D721Med (cell line): ENCODE results near the gene LRRC28.
"Not testable (repeated sequence)": the region's sequence is repeated elsewhere in the genome, so short reads cannot be mapped to it uniquely, and the experiment has no call there.

ENCODE experiments used
- DNase-seq: peaks from one replicate; pipeline ENCODE4 v3.0.0; 2011; ENCODE audit warnings: low spot score; ENCODE audit not compliant: insufficient read length
- FAIRE-seq: peaks from 2 replicates; lab custom pipeline; 2011; peaks lifted over from hg19 to GRCh38; lab: Jason Lieb, UNC
- TF ChIP-seq, protein P1 (sequence below): IDR thresholded peaks from 2 replicates; pipeline ENCODE4 v1.5.1; 2012; ENCODE audit warnings: mild to moderate bottlenecking, control low read depth; ENCODE audit not compliant: insufficient read depth; ENCODE audit errors: missing control alignments

The LRRC28 gene

DNA sequence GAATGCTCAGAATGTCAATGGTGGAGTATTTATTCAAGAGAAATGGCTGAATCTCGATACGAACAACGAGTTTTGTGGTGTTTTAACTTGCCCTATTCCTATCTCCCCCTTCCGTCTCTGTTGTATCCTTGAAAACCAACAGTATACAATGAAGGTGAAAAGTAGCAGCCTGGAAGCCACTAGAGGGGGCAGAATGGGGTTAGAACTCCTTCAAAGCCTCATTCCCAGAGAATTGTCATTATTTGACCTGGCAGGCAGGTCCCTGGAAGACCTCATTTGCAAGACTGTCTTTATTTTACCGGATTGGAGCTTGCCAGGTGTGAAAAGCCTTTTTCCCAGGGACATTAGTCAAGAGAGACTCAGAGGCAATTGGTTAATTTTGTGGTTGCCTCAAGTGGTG, 139.4 kb downstream of the LRRC28 start:
- FAIRE-seq (no peak), DNase-seq (no peak)
- TF ChIP-seq, protein P1, sequence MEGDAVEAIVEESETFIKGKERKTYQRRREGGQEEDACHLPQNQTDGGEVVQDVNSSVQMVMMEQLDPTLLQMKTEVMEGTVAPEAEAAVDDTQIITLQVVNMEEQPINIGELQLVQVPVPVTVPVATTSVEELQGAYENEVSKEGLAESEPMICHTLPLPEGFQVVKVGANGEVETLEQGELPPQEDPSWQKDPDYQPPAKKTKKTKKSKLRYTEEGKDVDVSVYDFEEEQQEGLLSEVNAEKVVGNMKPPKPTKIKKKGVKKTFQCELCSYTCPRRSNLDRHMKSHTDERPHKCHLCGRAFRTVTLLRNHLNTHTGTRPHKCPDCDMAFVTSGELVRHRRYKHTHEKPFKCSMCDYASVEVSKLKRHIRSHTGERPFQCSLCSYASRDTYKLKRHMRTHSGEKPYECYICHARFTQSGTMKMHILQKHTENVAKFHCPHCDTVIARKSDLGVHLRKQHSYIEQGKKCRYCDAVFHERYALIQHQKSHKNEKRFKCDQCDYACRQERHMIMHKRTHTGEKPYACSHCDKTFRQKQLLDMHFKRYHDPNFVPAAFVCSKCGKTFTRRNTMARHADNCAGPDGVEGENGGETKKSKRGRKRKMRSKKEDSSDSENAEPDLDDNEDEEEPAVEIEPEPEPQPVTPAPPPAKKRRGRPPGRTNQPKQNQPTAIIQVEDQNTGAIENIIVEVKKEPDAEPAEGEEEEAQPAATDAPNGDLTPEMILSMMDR = no peak

DNA sequence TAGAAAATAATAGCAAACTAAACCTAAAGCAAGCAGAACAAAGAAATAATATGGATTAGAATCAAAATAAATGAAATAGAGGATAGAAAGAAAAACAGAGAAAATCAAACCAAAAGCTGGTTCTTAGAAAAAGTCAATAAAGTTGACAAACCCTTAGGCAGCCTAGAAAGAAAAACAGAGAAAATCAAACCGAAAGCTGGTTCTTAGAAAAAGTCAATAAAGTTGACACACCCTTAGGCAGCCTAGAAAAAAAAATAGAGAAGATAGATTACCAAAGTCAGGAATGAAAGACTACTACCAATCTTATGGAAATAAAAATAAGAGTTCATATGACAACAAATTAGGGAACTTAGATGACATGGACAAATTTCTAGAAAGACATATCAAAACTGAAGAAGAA, 142.4 kb downstream of the LRRC28 start:
- DNase-seq (no peak), FAIRE-seq (no peak)
- TF ChIP-seq, protein P1 = no peak

DNA sequence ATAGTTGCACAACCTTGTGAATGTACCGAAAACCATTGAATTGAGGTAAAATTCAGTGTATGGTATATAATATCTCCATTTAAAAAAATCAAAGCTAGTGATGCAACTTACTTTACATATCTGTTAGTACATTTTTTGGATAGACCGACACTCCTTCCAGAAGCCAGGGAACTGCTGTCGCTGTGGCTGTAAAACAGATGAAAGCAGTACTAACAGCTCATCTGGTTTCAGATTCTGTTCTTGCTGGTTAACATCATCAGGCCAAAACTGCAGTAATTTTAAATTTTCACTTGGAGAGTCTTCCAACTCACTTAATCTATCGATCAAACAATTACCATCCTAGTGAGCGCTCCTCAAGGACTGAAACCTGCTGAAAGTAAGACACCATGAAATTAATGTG, 145.1 kb downstream of the LRRC28 start:
- FAIRE-seq (no peak), DNase-seq (no peak)
- TF ChIP-seq, protein P1 = no peak

- FAIRE-seq (no peak), DNase-seq (no peak)
- TF ChIP-seq, protein P1 = no peak
Observed at GRCh38 chr15:99399061-99399460, 147.8 kb downstream of the LRRC28 start.

DNA sequence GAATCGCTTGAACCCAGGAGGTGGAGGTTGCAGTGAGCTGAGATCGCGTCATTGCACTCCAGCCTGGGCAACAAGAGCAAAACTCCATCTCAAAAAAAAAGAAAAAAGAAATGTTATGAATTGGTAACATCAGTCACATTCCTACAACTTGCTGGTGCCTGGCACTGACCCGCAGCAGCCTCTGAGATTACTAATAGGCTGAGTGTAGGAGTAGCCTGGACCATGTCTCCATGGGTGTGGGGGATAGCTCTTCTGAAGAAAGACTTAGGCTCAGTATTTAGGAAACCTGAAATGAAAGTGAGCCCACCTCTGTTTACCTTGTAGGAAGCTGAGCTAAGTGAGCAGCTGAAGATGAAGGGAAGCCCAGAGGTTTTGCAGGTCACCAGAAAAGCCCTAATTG, 148.3 kb downstream of the LRRC28 start:
- DNase-seq (no peak), FAIRE-seq (no peak)
- TF ChIP-seq, protein P1 = no peak

DNA sequence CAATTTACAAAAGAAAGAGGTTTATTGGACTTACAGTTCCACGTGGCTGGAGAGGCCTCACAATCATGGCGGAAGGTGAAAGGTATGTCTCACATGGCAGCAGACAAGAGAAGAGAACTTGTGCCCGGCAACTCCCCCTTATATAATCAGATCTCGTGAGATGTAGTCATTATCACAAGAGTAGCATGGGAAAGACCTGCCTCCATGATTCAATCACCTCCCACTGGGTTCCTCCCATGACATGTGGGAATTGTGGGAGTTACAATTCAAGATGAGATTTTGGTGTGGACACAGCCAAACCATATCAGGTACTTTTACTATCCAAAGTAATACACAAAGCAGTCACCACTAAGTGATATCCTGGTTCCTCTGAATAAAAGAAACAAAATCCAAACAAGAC, 149.9 kb downstream of the LRRC28 start:
- not testable (repeated sequence) for FAIRE-seq, DNase-seq

- FAIRE-seq (no peak), DNase-seq (no peak)
- TF ChIP-seq, protein P1 = no peak
Observed at GRCh38 chr15:99402014-99402729, 150.9 kb downstream of the LRRC28 start.
